Pons (tissue), 1 donor: Measurements from ENCODE around the gene TMEM163.
"Not testable (repeated sequence)": the region's sequence is repeated elsewhere in the genome, so short reads cannot be mapped to it uniquely, and the experiment has no call there.

Source experiments
- DNase-seq: peaks from one replicate; pipeline ENCODE4 v3.0.0-alpha.2; 2016; ENCODE audit warnings: low spot score

Gene TMEM163

DNA sequence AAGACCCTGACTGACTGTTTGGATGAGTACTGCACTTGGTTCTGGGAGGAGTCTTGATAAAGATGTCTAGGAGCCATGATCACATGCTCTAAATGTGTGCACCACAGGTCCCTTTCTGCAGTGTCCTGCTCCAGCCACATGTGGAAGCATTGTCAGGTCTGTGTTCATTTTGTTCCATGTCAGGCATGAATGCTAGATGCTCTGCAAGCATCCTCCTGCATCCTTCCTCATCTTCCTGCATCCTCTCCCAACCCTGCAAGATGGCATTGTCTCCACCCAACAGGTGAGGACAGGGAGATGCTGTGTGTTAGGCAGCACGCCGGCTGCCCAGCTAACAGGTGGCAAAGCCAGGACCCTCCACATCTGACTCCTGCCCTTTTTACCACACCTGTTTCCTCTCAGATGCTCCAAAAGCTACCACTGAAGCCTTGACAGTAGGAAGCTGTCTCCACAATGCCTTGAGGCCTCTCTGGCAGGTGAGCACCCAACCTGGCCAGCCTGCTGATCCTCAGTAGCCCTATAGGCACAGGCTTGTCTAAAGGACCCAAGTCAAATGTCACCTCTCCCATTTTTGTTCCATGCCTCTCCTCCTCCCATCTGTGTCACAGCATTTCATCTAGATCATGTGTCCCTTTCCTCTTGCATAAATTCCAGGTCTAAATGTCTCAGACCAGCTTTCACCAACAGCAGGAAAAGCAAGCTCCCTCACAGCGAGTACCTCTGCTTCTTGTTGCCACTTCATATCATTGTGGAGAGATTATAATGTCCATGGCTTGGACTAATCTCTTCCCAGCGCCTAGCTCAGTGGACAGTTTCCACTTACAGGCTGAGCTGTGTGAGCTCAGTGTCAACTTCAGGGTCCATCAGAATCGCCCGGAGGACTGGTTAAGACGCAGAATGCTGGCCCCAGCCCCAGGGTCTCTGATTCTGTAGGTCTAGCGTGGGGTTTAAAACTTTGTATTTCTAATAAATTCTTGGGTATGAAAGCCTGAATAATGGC, 55.0 kb downstream of the TMEM163 start:
- no peak for DNase-seq

DNA sequence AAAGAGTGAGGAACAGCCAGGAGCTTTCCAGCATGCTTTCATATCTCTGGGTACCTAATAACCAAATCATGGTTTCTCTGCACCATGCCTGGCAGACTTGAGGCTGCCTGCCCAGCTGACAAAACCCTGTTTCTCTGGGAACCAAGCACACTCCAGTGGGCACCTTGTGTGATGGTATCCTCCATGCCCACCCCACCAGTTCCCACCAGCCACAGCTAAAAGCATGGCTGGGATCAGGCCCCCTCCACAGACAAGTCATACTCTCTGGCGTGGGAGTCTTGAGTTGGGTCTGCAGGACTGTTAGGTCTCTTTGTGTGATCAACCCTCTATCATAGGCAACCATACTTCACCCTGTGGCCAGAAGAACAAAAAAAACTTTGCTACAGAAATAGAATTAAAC, 56.0 kb downstream of the TMEM163 start:
- DNase-seq: no peak

DNA sequence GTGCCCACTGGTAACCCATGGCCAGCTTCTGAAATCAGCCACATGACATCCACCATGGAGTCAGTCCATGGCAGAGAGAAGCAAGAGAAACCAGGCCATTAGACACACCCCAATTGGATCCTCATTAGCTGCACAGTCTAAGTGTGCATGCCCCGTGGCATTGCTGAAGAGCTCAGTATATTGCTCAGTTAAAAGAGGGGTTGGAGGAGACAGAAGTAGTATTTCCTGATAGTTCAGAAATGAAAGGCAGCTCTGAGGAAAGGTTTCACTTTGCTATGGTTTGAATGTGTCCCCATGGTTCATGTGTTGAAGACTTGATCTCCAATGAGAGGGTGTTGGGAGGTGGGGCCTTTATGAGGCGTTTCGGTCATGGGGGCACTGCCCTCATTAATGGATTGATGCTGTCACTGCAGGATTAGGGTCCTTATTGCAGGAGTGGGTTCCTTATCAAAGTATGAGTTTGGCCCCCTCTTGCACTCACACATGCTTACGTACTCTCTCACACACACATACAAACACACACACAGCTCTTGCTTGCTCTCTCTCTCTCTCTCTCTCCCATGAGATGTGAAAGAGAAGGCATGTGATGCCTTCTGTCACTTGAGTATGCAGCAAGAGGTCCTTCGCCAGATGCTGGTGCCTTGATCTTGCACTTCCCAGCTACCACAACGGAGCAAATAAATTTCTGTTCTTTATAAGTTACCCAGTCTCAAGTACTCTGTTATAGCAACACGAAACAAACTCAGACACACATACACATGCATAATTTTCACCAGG, 58.0 kb downstream of the TMEM163 start:
- DNase-seq: no peak

DNA sequence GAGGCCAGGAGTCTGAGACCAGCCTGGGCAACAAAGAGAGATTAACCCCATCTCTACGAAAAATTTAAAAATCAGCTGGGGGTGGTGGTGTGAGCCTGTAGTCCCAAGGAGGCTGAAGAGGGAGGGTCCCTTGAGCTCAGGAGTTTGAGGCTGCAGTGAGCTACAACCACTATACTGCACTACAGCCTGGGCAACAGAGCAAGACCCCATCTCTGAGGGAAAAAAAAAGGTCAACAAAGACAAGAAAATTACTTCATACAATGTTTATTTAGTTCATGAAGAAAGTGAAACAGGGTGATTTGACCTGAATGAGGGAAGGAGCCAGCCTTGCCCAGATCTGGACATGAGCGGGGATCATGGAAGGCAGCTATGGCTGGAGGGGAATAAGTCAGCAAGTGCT, 59.1 kb downstream of the TMEM163 start:
- no peak for DNase-seq

DNA sequence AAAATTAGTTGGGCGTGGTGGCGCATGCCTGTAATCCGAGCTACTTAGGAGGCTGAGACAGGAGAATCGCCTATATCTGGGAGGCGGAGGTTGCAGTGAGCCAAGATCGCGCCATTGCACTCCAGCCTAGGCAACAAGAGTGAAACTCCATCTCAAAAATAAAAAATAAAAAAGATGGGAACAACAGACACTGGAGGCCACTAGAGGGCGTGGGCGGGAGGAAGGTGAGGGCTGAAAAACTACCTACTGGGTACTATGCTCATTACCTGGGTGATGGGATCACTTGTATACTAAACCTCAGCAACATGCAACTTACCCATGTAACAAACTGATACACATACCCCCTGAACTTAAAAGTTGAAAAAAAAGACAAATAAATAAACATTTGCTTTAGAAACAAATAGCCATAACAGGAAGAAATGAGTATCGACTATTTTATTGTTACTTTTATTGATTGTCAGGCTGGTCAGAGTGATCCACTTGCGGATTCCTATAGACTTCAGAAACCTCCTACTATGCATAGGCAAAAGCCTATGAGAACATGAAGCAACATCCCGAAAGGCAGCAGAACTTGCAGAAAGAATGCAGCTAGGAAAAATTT, 61.0 kb downstream of the TMEM163 start:
- DNase-seq: no peak

DNA sequence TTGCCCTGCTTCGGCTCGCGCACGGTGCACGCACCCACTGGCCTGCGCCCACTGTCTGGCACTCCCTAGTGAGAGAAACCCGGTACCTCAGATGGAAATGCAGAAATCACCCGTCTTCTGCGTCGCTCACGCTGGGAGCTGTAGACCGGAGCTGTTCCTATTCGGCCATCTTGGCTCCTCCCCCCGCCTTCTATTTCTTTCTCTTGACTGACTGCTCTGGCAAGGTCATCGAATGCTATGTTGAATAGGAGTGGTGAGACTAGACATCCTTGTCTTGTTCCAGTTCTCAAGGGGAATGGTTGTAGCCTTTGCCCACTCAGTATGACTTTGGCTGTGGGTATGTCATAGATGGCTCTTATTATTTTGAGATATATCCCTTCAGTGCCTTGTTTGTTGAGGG, 62.4 kb downstream of the TMEM163 start:
- not testable (repeated sequence) for DNase-seq

DNA sequence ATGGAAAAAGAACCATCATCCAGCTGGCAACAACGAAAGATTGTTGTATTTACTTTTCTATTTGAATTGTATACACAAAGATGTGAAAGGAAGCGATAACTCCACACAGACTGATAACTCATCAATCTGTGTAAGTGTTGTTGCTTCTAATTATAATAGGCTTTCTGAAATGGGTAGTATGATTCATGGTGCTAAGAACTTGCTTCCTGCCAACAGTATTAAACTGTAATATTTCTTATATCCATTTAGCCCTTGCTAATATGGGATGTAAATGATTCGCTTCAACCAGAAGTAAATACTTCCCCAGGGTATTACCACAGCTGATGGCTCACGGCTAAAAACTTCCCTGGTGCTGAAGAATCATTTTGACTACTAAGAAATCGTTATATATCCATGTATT, 70.2 kb downstream of the TMEM163 start:
- DNase-seq: no peak

DNA sequence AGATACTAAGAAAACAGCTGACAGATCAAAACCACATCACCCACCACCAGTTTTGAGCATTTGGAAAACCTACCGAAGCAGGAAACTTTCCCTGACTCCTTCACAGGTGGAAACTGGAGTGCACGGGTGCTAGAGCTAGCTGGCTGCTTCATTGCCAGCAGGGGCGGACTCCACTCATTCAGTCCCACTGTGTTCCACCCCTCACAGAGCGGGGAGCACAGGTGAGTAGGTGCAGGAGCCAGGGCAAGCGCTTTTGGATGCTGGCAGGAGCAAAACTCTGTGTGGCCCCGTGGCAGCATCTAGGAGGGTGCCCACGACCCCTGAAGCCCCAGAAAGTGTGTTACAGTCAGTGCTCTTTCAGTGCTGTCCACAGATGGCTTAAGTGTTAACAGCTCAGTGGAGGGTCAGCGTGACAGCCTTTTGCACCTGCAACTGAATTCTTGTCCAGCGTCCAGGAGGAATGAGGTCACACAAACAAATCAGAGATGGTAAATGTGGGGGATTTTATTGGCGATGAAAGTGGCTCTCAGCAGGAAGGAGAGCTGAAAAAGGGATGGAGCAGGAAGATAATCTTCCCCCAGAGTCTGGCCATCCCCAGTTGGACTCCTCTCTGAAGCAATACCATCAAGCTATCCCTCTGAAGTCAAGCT, 71.1 kb downstream of the TMEM163 start:
- DNase-seq: no peak

DNA sequence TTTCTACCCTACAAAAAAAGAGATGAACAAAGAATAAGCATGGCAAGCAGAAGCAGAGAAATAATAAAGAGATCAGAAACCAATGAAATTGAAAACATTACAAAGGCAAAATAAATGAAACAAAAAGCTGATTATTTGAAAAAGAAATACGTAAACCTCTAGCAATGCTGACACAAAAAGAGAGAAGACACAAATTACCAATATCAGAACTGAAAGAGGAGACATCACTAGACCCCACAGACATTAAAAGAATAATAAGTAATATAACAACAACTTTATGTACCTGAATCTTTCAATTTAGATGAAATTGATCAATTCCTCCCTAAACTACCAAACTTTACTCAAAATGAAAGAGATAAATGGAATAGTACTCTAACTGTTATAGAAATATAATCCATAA, 75.9 kb downstream of the TMEM163 start:
- DNase-seq: no peak

DNA sequence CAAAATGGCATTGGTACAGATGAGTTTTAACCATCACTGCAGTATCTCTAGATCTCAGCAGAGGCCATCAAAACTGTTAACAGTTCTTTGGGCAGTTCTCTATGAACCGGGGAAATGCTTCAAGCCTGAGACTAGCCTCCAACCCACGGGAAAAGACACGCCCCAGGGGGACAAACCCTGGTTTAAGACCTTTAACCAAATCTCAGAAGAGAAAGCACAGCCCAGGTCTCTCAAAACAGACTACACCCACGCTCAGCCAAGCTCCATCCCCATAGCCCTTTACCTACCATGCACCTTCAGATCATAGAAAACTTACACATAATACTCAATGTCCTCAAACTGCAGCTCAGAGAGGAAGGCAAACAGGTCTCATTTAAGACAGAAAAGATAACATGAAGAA, 78.3 kb downstream of the TMEM163 start:
- no peak for DNase-seq

- DNase-seq: no peak
Measured at GRCh38 chr2:134639265-134639664, 79.5 kb downstream of the TMEM163 start.

GRCh38 chr2:134636714-134637113, 82.1 kb downstream of the TMEM163 start:
- DNase-seq: no peak

GRCh38 chr2:134634054-134634753, 84.6 kb downstream of the TMEM163 start:
- peak; percentile 67 for DNase-seq

DNA sequence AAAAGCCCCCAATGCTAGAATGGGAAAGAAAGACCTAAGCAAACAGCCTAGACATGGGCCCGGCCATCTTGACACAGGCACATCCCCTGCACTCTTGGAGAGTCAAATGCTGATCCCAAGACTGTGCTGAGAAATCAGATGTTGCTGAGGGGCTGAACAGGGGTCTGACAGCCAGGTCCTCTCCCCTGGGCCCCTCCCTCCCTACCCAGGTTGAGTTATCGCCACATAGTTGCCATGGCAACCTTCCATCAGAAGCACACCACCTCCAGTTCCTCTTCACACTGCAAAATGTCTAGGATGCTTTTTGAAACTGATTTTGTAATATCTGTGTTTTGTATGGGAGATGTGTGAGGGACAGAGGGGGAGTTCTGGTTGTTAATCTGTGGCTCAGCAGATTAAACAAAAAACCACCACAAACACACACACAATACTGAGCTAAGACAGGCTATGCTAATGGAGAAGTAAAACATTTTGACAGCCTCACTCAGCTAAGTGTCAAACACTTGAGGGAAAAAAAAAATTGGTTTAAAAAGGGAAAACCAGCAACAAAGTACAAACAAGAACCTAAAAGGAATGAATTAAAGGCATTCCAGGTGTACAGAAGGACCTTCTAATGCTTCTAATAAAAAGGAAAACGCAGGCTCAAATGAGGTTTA, 88.2 kb downstream of the TMEM163 start:
- DNase-seq: no peak

DNA sequence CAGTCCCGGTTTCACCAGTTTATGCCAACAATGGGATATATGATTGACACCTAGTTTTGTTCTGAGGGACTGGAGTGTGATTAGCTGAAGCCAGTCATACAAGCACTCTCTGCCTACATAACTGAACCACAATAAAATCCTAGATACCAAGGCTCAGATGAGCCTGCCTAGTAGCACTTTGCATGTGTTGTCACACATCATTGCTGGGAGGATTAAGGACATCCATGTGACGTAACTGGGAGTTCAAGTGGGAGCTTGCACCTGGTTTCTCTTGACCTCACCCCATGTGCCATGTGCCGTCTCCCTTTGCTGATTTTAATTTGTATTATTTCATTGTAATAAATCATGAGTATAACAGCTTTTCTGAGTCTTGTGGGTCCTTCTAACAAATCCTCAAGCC, 90.3 kb downstream of the TMEM163 start:
- DNase-seq: no peak

DNA sequence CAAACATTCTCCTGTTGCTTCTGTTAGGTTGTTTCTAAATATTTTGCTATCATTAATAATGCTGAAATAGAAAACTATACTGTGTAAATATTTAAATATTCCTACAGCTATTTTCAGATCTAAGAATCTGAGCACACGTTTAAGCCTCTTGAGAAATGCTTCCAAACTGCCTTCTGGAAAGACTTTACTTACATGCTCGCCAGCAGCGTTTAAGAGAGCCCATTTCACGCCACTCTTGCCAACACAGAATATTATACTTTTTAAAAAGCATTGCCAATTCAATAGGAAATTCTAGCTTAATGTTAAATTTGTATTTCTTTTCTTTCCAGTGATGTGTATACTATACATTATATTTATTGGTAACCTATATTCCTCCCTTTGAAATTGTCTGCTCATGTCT, 92.0 kb downstream of the TMEM163 start:
- no peak for DNase-seq

DNA sequence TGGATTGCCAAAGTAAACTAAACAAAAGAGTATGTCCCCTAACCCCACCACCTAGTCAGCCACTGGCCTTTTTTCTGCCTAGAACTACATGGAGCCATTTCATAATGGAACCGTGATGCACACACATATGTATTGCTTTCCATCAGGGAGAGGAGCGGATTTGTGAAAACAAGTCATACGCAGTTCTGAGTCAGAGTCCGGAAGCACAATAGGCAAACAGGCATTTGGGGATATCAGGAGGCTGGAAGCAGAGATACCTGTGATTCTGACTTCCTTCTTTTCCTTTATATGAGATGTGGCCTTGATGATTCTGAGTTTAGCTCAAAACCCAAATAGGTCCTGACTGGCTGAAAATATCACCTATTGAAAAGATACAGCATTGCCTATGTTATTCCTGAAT, 93.5 kb downstream of the TMEM163 start:
- no peak for DNase-seq

DNA sequence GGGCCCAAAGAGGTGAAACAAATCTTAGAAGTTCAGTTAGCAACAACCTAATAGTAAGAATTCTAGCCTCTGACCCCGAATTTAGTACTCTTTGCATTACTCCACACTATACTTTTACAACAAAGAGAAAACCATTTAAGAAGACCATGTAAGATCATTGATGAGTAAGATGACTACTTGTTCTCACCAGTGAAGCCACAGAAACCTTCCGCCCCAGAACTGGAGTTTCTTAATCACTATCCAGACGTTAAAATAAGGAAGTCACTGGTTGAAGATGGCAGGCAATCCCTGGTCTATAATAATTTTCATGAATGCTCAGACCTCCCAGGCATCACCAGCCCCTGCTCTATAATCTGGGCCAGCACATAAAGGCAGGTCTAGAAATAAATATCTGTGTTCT, 95.0 kb downstream of the TMEM163 start:
- no peak for DNase-seq

GRCh38 chr2:134623046-134623445, 95.8 kb downstream of the TMEM163 start:
- no peak for DNase-seq

DNA sequence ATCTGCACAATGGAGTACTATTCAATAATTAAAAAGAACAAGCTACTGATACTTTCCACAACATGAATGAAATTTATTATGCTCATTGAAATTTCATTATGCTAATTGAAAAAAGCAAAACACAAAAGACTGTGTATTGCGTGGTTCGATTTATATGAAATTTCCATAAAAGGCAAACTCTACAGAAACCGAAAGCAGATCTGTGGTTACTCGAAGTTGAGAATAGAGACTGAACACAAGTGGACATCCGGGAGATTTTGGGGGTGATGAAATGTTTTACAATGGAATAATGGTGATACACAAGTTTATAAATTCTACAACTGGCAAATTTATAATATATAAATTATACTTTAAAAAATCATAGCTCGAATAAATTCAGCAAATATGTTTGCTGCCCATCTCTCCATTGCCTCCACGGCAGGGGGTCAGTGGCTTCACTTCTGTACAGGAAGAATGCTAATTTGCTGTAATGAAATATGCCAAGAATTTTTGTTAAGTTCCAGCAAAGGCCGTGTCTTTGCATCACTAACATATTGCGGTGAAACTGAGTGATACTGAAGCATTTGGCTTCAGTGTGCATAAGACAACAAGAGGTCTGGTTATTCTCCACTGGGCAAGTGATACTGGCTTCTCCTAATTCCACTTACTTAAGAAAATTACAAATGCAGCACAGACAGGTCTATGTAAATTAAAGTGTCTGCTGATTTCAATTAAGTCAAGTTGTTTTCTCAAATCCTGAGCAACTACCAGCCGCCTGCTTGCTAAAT, 96.7 kb downstream of the TMEM163 start:
- no peak for DNase-seq
